Mesothelial cell of epicardium (in vitro differentiated cells): ENCODE measurements around the gene AGRN. TPM values are rescaled to one million over a fixed set of nuclear protein-coding genes. Genes with fewer than 3 reads are reported as not detected.

Source experiments
- DNase-seq, 2 experiments: peaks; one replicate each; pipeline ENCODE4 v3.0.0; 2021; ENCODE audit warnings: low spot score in 2 of 2; ENCODE audit not compliant: unreplicated experiment in 2 of 2
- H3K27ac Mint-ChIP-seq: 2 replicates; pipeline ENCODE4 v1.8.0; 2021; ENCODE audit warnings: mixed read lengths
- H3K27me3 Mint-ChIP-seq: 2 replicates; pipeline ENCODE4 v1.8.0; 2021; ENCODE audit warnings: low read depth, mixed read lengths
- H3K36me3 Mint-ChIP-seq: 2 replicates; pipeline ENCODE4 v1.8.0; 2021; ENCODE audit warnings: mixed read lengths
- H3K4me1 Mint-ChIP-seq: 2 replicates; pipeline ENCODE4 v1.8.0; 2021; ENCODE audit warnings: mixed read lengths
- H3K4me3 Mint-ChIP-seq: 2 replicates; pipeline ENCODE4 v1.8.0; 2021; ENCODE audit warnings: mild to moderate bottlenecking, moderate library complexity, mixed read lengths
- H3K9me3 Mint-ChIP-seq: 2 replicates; pipeline ENCODE4 v1.8.0; 2021; ENCODE audit warnings: mixed read lengths
- CTCF ChIP-seq: fragments of 200-600 bp; sonication (generic); IDR thresholded peaks from one replicate; pipeline ENCODE4 v1.5.0; 2021; ENCODE audit warnings: antibody characterized with exemption; ENCODE audit not compliant: unreplicated experiment
- total RNA-seq: library from RNA; stranded (reverse); gene quantifications from 3 replicates; pipeline ENCODE4 v1.2.1, GENCODE V29; 2021

The AGRN gene
- total RNA-seq, 1 donor from 2014 or later: 514 TPM

GRCh38 chr1:1039145-1039910 is 19.4 kb downstream of the AGRN start:
- H3K4me3 Mint-ChIP-seq: peak overlapping the region; percentile 49

GRCh38 chr1:1040004-1040991 is 20.4 kb downstream of the AGRN start:
- no peaks in the 10 kb centered on the region for H3K9me3 Mint-ChIP-seq
- peaks cover 23% of the 10 kb centered on the region for H3K27me3 Mint-ChIP-seq
- H3K4me3 Mint-ChIP-seq: peak overlapping the region; percentile 49
- DNase-seq: peak; percentile 72 to 76
- H3K36me3 Mint-ChIP-seq: peaks cover 20% of the 10 kb centered on the region
- no peak for TF ChIP-seq CTCF
- peaks cover 15% of the 10 kb centered on the region for H3K4me1 Mint-ChIP-seq
- H3K27ac Mint-ChIP-seq: no peak overlapping the region

More at GRCh38 chr1:1039145-1039910, 19.4 kb downstream of the AGRN start:
- DNase-seq: no peak
- Mint-ChIP-seq H3K27ac (no peak overlapping the region), H3K4me1 (peaks cover 15% of the 10 kb centered on the region), H3K27me3 (peaks cover 27% of the 10 kb centered on the region), H3K36me3 (peaks cover 14% of the 10 kb centered on the region), H3K9me3 (no peaks in the 10 kb centered on the region)
- TF ChIP-seq CTCF: no peak

DNA sequence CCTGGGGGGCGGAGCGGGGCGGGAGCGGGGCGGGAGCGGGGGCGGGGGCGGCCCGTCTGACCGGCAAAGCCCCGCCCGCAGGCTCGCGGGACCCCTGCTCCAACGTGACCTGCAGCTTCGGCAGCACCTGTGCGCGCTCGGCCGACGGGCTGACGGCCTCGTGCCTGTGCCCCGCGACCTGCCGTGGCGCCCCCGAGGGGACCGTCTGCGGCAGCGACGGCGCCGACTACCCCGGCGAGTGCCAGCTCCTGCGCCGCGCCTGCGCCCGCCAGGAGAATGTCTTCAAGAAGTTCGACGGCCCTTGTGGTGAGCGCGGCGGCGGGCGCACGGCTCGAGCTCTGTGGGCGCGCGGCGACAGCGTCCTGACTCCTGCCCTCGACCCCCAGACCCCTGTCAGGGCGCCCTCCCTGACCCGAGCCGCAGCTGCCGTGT is 21.2 kb downstream of the AGRN start:
- Mint-ChIP-seq H3K36me3 (peaks cover 16% of the 10 kb centered on the region), H3K4me1 (peaks cover 15% of the 10 kb centered on the region), H3K27me3 (peaks cover 22% of the 10 kb centered on the region), H3K9me3 (no peaks in the 10 kb centered on the region), H3K4me3 (no peak overlapping the region), H3K27ac (no peak overlapping the region)
- no peak for TF ChIP-seq CTCF
- no peak for DNase-seq

DNA sequence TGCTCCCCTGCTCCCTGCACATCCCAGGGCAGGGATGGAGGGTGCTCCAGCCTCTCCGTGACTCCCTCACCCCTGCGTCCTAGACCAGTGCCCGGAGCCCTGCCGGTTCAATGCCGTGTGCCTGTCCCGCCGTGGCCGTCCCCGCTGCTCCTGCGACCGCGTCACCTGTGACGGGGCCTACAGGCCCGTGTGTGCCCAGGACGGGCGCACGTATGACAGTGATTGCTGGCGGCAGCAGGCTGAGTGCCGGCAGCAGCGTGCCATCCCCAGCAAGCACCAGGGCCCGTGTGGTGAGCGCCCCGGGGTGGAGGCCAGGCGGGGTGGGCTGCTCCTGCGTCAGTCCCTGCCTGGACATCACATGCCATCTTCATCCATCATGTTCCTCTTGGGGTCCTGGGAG is 22.0 kb downstream of the AGRN start:
- no peaks in the 10 kb centered on the region for H3K9me3 Mint-ChIP-seq
- TF ChIP-seq CTCF: no peak
- peaks cover 15% of the 10 kb centered on the region for H3K4me1 Mint-ChIP-seq
- no peak overlapping the region for H3K4me3 Mint-ChIP-seq
- H3K36me3 Mint-ChIP-seq: peaks cover 15% of the 10 kb centered on the region
- no peak overlapping the region for H3K27ac Mint-ChIP-seq
- peaks cover 19% of the 10 kb centered on the region for H3K27me3 Mint-ChIP-seq
- no peak for DNase-seq

DNA sequence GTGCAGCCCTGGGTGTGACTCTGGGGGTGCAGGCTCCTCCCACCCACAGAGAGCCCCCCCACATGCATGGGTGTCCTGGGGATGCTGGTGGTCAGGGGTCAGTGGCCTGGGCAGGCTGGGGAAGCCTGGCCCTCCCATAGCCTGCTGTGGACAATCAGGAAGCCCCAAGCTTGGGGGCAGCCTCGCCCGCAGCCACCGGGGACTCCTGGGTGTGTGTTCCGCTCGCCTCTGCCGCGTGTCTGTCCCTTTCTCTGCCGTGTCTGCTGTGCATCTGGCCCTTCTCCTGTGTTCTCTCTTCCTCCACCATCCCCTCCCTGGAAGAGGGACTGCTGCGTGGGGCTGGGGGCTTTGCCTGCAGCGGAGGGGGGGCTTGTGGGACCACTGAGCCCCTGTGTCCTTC is 22.9 kb downstream of the AGRN start:
- H3K9me3 Mint-ChIP-seq: no peaks in the 10 kb centered on the region
- peaks cover 15% of the 10 kb centered on the region for H3K4me1 Mint-ChIP-seq
- no peak for DNase-seq
- peaks cover 21% of the 10 kb centered on the region for H3K36me3 Mint-ChIP-seq
- H3K4me3 Mint-ChIP-seq: no peak overlapping the region
- H3K27me3 Mint-ChIP-seq: peaks cover 17% of the 10 kb centered on the region
- no peak for TF ChIP-seq CTCF
- no peak overlapping the region for H3K27ac Mint-ChIP-seq
